ENCODE data around the gene SERPIND1.

DNA sequence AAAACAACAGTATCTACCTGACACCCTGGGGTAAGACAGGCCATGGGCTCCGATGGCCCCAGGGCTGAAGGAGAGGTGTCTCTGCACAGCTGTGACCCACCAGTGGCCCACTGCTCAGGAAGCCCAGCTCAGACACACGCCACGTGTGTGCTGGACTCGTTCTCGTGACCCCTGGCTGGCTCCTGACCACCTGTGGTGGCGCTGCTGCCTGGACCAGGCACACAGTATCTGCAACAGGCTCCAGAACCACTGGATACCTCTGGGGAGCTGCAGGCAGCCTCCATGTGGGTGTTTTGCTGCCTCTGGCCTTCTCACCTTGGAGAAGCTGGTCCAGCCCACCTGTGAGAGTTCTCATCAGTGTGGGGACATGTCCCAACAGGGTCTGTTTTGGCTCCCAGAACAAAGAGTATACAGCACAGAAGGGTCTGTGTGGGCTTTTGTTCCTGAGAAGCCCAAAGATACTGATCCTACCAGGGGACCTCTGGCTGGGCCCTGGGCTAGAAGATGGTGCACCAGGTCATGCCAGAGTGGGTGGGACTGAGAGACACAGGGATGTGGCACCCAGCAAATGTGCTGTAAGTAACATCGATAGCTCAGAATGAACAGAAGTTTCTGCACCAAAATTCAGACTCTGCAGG lies 21.7 kb upstream of the SERPIND1 start:
- TF ChIP-seq CTCF (IDR thresholded peaks at IDR 0.05) (no peak), POLR2A (IDR thresholded peaks at IDR 0.05) (no peak)
